Fibroblast of lung (primary cell): Measurements from ENCODE around the gene SEC14L5.

Experiments used
- EZH2 ChIP-seq: IDR thresholded peaks from 2 replicates; pipeline ENCODE4 v1.5.1; 2012; ENCODE audit warnings: low read length, control low read depth, mild to moderate bottlenecking; ENCODE audit errors: missing control alignments
- TF ChIP-seq, protein P1 (sequence below), 2 donors: IDR thresholded peaks in 1 of 2; conservative IDR thresholded peaks in 1 of 2; 1 replicate in 1 of 2; 2 replicates in 1 of 2; pipeline ENCODE4 v1.5.1; 2011 to 2012; ENCODE audit warnings: low read length in 2 of 2, control low read depth in 1 of 2, inconsistent platforms in 1 of 2, low read depth in 1 of 2, mild to moderate bottlenecking in 1 of 2

GRCh38 chr16:4942481-4942880, 15.6 kb upstream of the SEC14L5 start:
- TF ChIP-seq, protein P1, sequence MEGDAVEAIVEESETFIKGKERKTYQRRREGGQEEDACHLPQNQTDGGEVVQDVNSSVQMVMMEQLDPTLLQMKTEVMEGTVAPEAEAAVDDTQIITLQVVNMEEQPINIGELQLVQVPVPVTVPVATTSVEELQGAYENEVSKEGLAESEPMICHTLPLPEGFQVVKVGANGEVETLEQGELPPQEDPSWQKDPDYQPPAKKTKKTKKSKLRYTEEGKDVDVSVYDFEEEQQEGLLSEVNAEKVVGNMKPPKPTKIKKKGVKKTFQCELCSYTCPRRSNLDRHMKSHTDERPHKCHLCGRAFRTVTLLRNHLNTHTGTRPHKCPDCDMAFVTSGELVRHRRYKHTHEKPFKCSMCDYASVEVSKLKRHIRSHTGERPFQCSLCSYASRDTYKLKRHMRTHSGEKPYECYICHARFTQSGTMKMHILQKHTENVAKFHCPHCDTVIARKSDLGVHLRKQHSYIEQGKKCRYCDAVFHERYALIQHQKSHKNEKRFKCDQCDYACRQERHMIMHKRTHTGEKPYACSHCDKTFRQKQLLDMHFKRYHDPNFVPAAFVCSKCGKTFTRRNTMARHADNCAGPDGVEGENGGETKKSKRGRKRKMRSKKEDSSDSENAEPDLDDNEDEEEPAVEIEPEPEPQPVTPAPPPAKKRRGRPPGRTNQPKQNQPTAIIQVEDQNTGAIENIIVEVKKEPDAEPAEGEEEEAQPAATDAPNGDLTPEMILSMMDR (conservative IDR thresholded peaks at IDR 0.05 in 1 of 2, IDR thresholded peaks at IDR 0.05 in 1 of 2; ENCODE audit: low read depth in 1 of 2, low read length in 2 of 2), result no peak
- no peak for TF ChIP-seq EZH2
